Mesendoderm (in vitro differentiated cells): ENCODE data around the gene HNRNPF. TPM values are rescaled to one million over a fixed set of nuclear protein-coding genes. Genes with fewer than 3 reads are reported as not detected.
"Not testable (repeated sequence)": the region's sequence is repeated elsewhere in the genome, so short reads cannot be mapped to it uniquely, and the experiment has no call there.

ENCODE experiments used
- DNase-seq: peaks from one replicate; pipeline ENCODE4 v3.0.0; 2013
- H2AK5ac ChIP-seq: 2 replicates; pipeline ENCODE4 v1.6.1; 2013; ENCODE audit warnings: low read length, inconsistent platforms
- H2BK120ac ChIP-seq: 2 replicates; pipeline ENCODE4 v1.6.1; 2013; ENCODE audit warnings: low read depth, mild to moderate bottlenecking, low read length, moderate library complexity, mixed read lengths
- H2BK15ac ChIP-seq: replicated peaks from 2 replicates; pipeline ENCODE4 v1.6.1; 2013; ENCODE audit warnings: low read depth, mild to moderate bottlenecking, moderate library complexity
- H2BK5ac ChIP-seq: 2 replicates; pipeline ENCODE4 v1.6.1; 2013; ENCODE audit warnings: low read length, inconsistent platforms
- H3K18ac ChIP-seq: 2 replicates; pipeline ENCODE4 v1.6.1; 2013; ENCODE audit warnings: mild to moderate bottlenecking, low read length, mixed read lengths
- H3K23ac ChIP-seq: one replicate; pipeline ENCODE4 v1.6.1; 2013; ENCODE audit warnings: low read length
- H3K27ac ChIP-seq: 2 replicates; pipeline ENCODE4 v1.5.1; 2013; ENCODE audit warnings: low read depth, mild to moderate bottlenecking, inconsistent platforms, low read length, moderate library complexity
- H3K27me3 ChIP-seq: 2 replicates; pipeline ENCODE4 v1.6.1; 2013; ENCODE audit warnings: low read length, control low read depth, mild to moderate bottlenecking, inconsistent platforms; ENCODE audit not compliant: insufficient read depth, poor library complexity
- H3K36me3 ChIP-seq: 2 replicates; pipeline ENCODE4 v1.6.1; 2013; ENCODE audit warnings: low read length, inconsistent platforms; ENCODE audit not compliant: control insufficient read depth, insufficient read depth
- H3K4ac ChIP-seq: one replicate; pipeline ENCODE4 v1.6.1; 2013; ENCODE audit warnings: low read depth, mild to moderate bottlenecking, low read length, moderate library complexity
- H3K4me1 ChIP-seq: 2 replicates; pipeline ENCODE4 v1.6.1; 2013; ENCODE audit warnings: low read depth, low read length, inconsistent platforms; ENCODE audit not compliant: control insufficient read depth
- H3K4me2 ChIP-seq: 2 replicates; pipeline ENCODE4 v1.6.1; 2013; ENCODE audit warnings: low read length
- H3K4me3 ChIP-seq: 2 replicates; pipeline ENCODE4 v1.5.1; 2013; ENCODE audit warnings: mild to moderate bottlenecking, low read length
- H3K56ac ChIP-seq: one replicate; pipeline ENCODE4 v1.6.1; 2013; ENCODE audit warnings: low read length
- H3K79me1 ChIP-seq: 2 replicates; pipeline ENCODE4 v1.6.1; 2013; ENCODE audit warnings: low read length, inconsistent platforms
- H3K79me2 ChIP-seq: 2 replicates; pipeline ENCODE4 v1.6.1; 2013; ENCODE audit warnings: mild to moderate bottlenecking, low read length; ENCODE audit not compliant: control insufficient read depth, insufficient read depth
- H3K9ac ChIP-seq: 2 replicates; pipeline ENCODE4 v1.6.1; 2013; ENCODE audit warnings: low read length, inconsistent platforms
- H4K5ac ChIP-seq: one replicate; pipeline ENCODE4 v1.6.1; 2013; ENCODE audit warnings: low read length
- H4K8ac ChIP-seq: one replicate; pipeline ENCODE4 v1.6.1; 2013; ENCODE audit warnings: low read depth, mild to moderate bottlenecking, control low read depth, low read length, moderate library complexity
- WGBS: extraction: QIAGEN DNeasy Blood & Tissue Kit; methylation state at CpG from one replicate; pipeline ENCODE4 v1.1.7; 2013; ENCODE audit warnings: low lambda C conversion rate, missing lambda C conversion rate; ENCODE audit not compliant: insufficient coverage; ENCODE audit errors: extremely low coverage; 5-methylcytosine and 5-hydroxymethylcytosine counted together
- polyA plus RNA-seq, 2 experiments: library from polyadenylated mRNA; stranded (reverse); fragments of 200-250 nt; gene quantifications; one replicate each; pipeline ENCODE4 v1.2.3, GENCODE V29; 2013

Gene HNRNPF, protein sequence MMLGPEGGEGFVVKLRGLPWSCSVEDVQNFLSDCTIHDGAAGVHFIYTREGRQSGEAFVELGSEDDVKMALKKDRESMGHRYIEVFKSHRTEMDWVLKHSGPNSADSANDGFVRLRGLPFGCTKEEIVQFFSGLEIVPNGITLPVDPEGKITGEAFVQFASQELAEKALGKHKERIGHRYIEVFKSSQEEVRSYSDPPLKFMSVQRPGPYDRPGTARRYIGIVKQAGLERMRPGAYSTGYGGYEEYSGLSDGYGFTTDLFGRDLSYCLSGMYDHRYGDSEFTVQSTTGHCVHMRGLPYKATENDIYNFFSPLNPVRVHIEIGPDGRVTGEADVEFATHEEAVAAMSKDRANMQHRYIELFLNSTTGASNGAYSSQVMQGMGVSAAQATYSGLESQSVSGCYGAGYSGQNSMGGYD
- polyA plus RNA-seq (2013, experiment 1 of 2) = 258 TPM
- 258 TPM for polyA plus RNA-seq (2013, experiment 2 of 2)

DNA sequence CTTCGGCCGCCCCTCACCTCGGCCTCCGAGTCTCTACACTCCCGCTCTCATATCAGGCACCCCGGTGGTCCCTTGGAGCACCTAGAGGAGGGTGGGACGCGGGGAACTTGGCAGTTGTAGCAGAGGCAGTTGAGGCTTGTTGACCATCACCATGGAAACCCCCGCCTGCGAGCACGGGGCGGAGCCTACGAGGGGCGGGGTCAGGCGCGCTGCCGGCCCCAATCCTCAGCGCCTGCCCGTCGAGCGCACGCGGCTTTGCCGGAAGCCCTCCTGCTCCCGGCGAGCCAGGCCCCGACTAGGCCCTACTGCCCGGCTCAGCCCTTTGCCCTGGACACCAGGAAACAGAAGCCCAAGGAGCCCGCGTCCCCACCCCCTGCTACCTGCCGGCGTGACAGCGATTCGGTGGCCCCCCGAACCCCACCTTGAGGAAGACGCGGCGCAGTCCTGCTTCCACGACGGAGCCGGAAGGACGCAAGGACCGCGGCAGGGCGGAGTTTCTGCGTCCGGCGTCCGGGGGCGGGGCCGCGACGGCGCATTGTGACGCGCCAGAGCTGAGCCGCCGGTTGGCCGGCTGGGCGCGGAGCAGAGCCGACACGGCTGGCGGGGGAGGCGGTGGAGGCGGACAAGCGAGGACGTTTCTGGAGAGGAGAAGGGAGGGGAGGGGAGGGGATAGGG, at the start of gene HNRNPF:
HNRNPF (minus strand) TSS at position 477 of the 675 bp plus-strand sequence. CDS start 21,302 bp downstream, outside the sequence.
- Histone ChIP-seq H3K4me3 (peak within 1 kb of the TSS; percentile 83), H3K4ac (peak within 1 kb of the TSS; percentile 50), H3K56ac (peak within 1 kb of the TSS; percentile 96), H3K79me2 (peaks cover 46% of the 10 kb centered on the region), H2BK5ac (peak within 1 kb of the TSS; percentile 73), H3K9ac (peak within 1 kb of the TSS; percentile 91), H3K23ac (no peak within 1 kb of the TSS), H3K4me1 (peaks cover 2% of the 10 kb centered on the region), H2BK15ac (no peak within 1 kb of the TSS), H2BK120ac (no peak within 1 kb of the TSS), H3K18ac (peak within 1 kb of the TSS; percentile 62), H3K36me3 (no peaks in the 10 kb centered on the region), H4K8ac (no peak within 1 kb of the TSS), H3K27ac (peak within 1 kb of the TSS; percentile 87), H3K4me2 (peak within 1 kb of the TSS; percentile 59), H4K5ac (no peak within 1 kb of the TSS), H3K79me1 (no peaks in the 10 kb centered on the region), H3K27me3 (no peaks in the 10 kb centered on the region), H2AK5ac (no peak within 1 kb of the TSS)
- DNase-seq = peak; percentile 98
- WGBS = no CpG with 5 or more reads among the region's 68 CpGs

DNA sequence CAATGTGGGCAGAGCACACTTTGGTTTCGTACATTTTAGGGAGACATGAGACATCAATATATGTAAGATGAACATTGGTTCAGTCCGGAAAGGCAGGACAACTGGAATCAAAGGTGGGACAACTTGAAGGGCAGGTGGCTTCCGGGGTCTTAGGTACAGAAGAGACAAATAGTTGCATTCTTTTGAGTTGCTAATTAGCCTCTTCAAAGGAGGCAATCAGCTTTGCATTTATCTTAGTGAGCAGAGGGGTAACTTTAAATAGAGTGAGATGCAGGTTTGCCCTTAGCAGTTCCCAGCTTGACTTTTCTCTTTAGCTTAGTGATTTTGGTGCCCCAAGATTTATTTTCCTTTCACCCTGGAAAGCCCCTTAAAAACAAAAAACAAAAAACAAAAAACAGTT, 49.2 kb upstream of the HNRNPF start:
- Histone ChIP-seq H3K36me3 (no peaks in the 10 kb centered on the region), H2BK5ac (no peak overlapping the region), H3K27me3 (no peaks in the 10 kb centered on the region), H3K4me3 (no peak overlapping the region), H3K23ac (no peak overlapping the region), H2BK120ac (no peak overlapping the region), H2BK15ac (no peak overlapping the region), H4K5ac (no peak overlapping the region), H4K8ac (no peak overlapping the region), H3K4me2 (no peak overlapping the region), H2AK5ac (no peak overlapping the region), H3K4ac (no peak overlapping the region), H3K9ac (no peak overlapping the region), H3K18ac (no peak overlapping the region), H3K56ac (no peak overlapping the region), H3K79me1 (no peaks in the 10 kb centered on the region), H3K27ac (no peak overlapping the region), H3K4me1 (no peaks in the 10 kb centered on the region), H3K79me2 (no peaks in the 10 kb centered on the region)
- no peak for DNase-seq
- WGBS = no CpG with 5 or more reads among the region's 3 CpGs

DNA sequence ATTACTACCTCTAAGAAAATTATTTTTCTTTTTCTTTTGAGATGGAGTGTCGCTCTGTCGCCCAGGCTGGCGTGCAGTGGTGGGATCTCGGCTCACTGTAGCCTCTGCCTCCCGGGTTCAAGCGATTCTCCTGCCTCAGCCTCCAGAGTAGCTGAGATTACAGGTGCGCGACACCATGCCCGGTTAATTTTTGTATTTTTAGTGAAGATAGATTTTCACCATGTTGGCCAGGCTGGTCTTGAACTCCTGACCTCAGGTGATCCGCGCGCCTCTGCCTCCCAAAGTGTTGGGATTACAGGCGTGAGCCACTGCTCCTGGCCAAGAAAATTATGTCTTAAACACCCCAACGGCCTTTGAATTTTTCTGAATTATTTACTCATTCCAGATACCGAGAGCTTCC, 47.6 kb upstream of the HNRNPF start:
- not testable (repeated sequence) for H3K27ac ChIP-seq, H3K27me3 ChIP-seq, H4K8ac ChIP-seq, H3K18ac ChIP-seq, H3K79me1 ChIP-seq, H3K4me1 ChIP-seq, H2AK5ac ChIP-seq, H3K56ac ChIP-seq, H3K9ac ChIP-seq, H3K4ac ChIP-seq, H2BK120ac ChIP-seq, H3K4me3 ChIP-seq, H4K5ac ChIP-seq, H3K79me2 ChIP-seq, H2BK5ac ChIP-seq, DNase-seq, H3K4me2 ChIP-seq, H2BK15ac ChIP-seq, H3K23ac ChIP-seq, H3K36me3 ChIP-seq
- WGBS = no CpG with 5 or more reads among the region's 15 CpGs

DNA sequence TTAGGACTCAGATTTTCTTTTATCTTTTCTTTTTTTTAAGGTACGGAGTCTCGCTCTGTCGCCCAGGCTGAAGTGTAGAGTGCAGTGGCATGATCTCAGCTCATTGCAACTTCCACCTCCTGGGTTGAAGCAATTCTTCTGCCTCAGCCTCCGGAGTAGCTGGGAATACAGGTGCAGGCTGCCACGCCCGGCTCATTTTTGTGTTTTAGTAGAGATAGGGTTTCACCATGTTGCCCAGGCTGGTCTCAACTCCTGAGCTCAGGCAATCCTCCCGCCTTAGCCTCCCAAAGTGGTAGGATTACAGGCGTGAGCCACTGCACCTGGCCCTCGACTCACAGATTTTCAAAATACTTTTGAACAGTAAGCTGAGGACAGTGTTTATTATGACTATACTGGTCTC, 45.0 kb upstream of the HNRNPF start:
- not testable (repeated sequence) for H2BK120ac ChIP-seq, H3K4me1 ChIP-seq, H2AK5ac ChIP-seq, H3K27ac ChIP-seq, H3K18ac ChIP-seq, H3K23ac ChIP-seq, H3K4me3 ChIP-seq, H4K5ac ChIP-seq, H3K56ac ChIP-seq, H3K4me2 ChIP-seq, H3K27me3 ChIP-seq, H3K79me2 ChIP-seq, H4K8ac ChIP-seq, H3K36me3 ChIP-seq, H2BK5ac ChIP-seq, H3K9ac ChIP-seq, H2BK15ac ChIP-seq, DNase-seq, H3K4ac ChIP-seq, H3K79me1 ChIP-seq
- no CpG with 5 or more reads among the region's 9 CpGs for WGBS

- Histone ChIP-seq H3K27ac (no peak overlapping the region), H3K56ac (no peak overlapping the region), H3K9ac (no peak overlapping the region), H3K4ac (no peak overlapping the region), H3K4me3 (no peak overlapping the region), H3K36me3 (no peaks in the 10 kb centered on the region), H2AK5ac (no peak overlapping the region), H4K8ac (no peak overlapping the region), H2BK120ac (no peak overlapping the region), H3K79me1 (no peaks in the 10 kb centered on the region), H3K18ac (no peak overlapping the region), H3K4me1 (no peaks in the 10 kb centered on the region), H3K23ac (no peak overlapping the region), H3K27me3 (no peaks in the 10 kb centered on the region), H3K4me2 (no peak overlapping the region), H2BK15ac (no peak overlapping the region), H2BK5ac (no peak overlapping the region), H4K5ac (no peak overlapping the region), H3K79me2 (no peaks in the 10 kb centered on the region)
- no CpG with 5 or more reads among the region's 4 CpGs for WGBS
- no peak for DNase-seq
These were observed 44.4 kb upstream of the HNRNPF start for GRCh38 chr10:43453266-43453831.
